HG03342 (cell line): ENCODE data around the gene GDF2.
A peak's percentile ranks its signal among the peaks of the same experiment; 100 is the strongest.

Experiments
- ATAC-seq: cut with Tn5 transposase; IDR thresholded peaks from one replicate; pipeline ENCODE4 v1.9.1; 2021; ENCODE audit warnings: mild to moderate bottlenecking, moderate library complexity; ENCODE audit not compliant: unreplicated experiment

Gene GDF2

GRCh38 chr10:47331954-47332353 lies 9.7 kb downstream of the GDF2 start:
- no peak for ATAC-seq

GRCh38 chr10:47332371-47332770 lies 10.1 kb downstream of the GDF2 start:
- no peak for ATAC-seq

GRCh38 chr10:47332946-47333345 lies 10.7 kb downstream of the GDF2 start:
- ATAC-seq: no peak

- no peak for ATAC-seq
These were observed 11.3 kb downstream of the GDF2 start for GRCh38 chr10:47333532-47333931.

- ATAC-seq: no peak
These were observed 12.4 kb downstream of the GDF2 start for GRCh38 chr10:47334466-47335295.

GRCh38 chr10:47335906-47336305 lies 13.7 kb downstream of the GDF2 start:
- no peak for ATAC-seq

GRCh38 chr10:47336387-47337134 lies 14.3 kb downstream of the GDF2 start:
- ATAC-seq: no peak

- ATAC-seq: no peak
These were observed 15.1 kb downstream of the GDF2 start for GRCh38 chr10:47337310-47337709.

GRCh38 chr10:47339186-47339735 lies 17.0 kb downstream of the GDF2 start:
- ATAC-seq: no peak

GRCh38 chr10:47339759-47340607 lies 17.7 kb downstream of the GDF2 start:
- ATAC-seq: no peak

- peak; percentile 68 for ATAC-seq
These were observed 18.4 kb downstream of the GDF2 start for GRCh38 chr10:47340608-47341170.

- no peak for ATAC-seq
These were observed 23.0 kb downstream of the GDF2 start for GRCh38 chr10:47344996-47345870.

- ATAC-seq: no peak
These were observed 24.5 kb downstream of the GDF2 start for GRCh38 chr10:47346581-47347302.

- ATAC-seq: no peak
These were observed 25.0 kb downstream of the GDF2 start for GRCh38 chr10:47347303-47347675.

GRCh38 chr10:47348138-47348651 lies 25.9 kb downstream of the GDF2 start, which contains the start of gene RBP3:
TSS of gene RBP3 (plus strand) at chr10:47348363. CDS start at chr10:47348485, 122 bp downstream.
- ATAC-seq: no peak

- no peak for ATAC-seq
These were observed 26.6 kb downstream of the GDF2 start for GRCh38 chr10:47348661-47349470.

- no peak for ATAC-seq
These were observed 27.3 kb downstream of the GDF2 start for GRCh38 chr10:47349516-47349915.

- ATAC-seq: no peak
These were observed 27.7 kb downstream of the GDF2 start for GRCh38 chr10:47349941-47350371.
